GM21360 (cell line): ENCODE results near the gene ZCCHC24.

ENCODE experiments used
- ATAC-seq: cut with Tn5 transposase; IDR thresholded peaks from one replicate; pipeline ENCODE4 v1.9.1; 2021; ENCODE audit warnings: mild to moderate bottlenecking, moderate library complexity; ENCODE audit not compliant: unreplicated experiment

ZCCHC24 gene

GRCh38 chr10:79386637-79387465, 58.6 kb downstream of the ZCCHC24 start:
- no peak for ATAC-seq

- no peak for ATAC-seq
Observed at GRCh38 chr10:79385804-79386531, 59.5 kb downstream of the ZCCHC24 start.

GRCh38 chr10:79385392-79385795, 60.0 kb downstream of the ZCCHC24 start:
- ATAC-seq = no peak

- no peak for ATAC-seq
Observed at GRCh38 chr10:79384773-79385391, 60.5 kb downstream of the ZCCHC24 start.

- ATAC-seq = no peak
Observed at GRCh38 chr10:79383974-79384606, 61.3 kb downstream of the ZCCHC24 start.

GRCh38 chr10:79382491-79382941, 62.9 kb downstream of the ZCCHC24 start:
- no peak for ATAC-seq

GRCh38 chr10:79381804-79382221, 63.6 kb downstream of the ZCCHC24 start:
- ATAC-seq = no peak

- no peak for ATAC-seq
Observed at GRCh38 chr10:79380946-79381721, 64.3 kb downstream of the ZCCHC24 start.

- ATAC-seq = no peak
Observed at GRCh38 chr10:79380125-79380945, 65.1 kb downstream of the ZCCHC24 start.

GRCh38 chr10:79379512-79380124, 65.8 kb downstream of the ZCCHC24 start:
- ATAC-seq = no peak

GRCh38 chr10:79378647-79379511, 66.5 kb downstream of the ZCCHC24 start:
- ATAC-seq = no peak

GRCh38 chr10:79378383-79378646, 67.1 kb downstream of the ZCCHC24 start:
- no peak for ATAC-seq

- no peak for ATAC-seq
Observed at GRCh38 chr10:79377557-79378382, 67.7 kb downstream of the ZCCHC24 start.

GRCh38 chr10:79376751-79377556, 68.5 kb downstream of the ZCCHC24 start:
- no peak for ATAC-seq

GRCh38 chr10:79376078-79376628, 69.3 kb downstream of the ZCCHC24 start:
- ATAC-seq = no peak

GRCh38 chr10:79375321-79376077, 69.9 kb downstream of the ZCCHC24 start:
- ATAC-seq = no peak
